GM23248 (cell line): ENCODE data around the gene PSMD3.

Experiments used
- EZH2 ChIP-seq: fragments of 200-600 bp; sonication (generic); IDR thresholded peaks from 2 replicates; pipeline ENCODE4 v1.6.1; 2018; ENCODE audit warnings: antibody characterized with exemption, mild to moderate bottlenecking; ENCODE audit not compliant: insufficient read depth, poor library complexity, severe bottlenecking
- EZH2phosphoT487 ChIP-seq: fragments of 200-600 bp; sonication (generic); IDR thresholded peaks from 2 replicates; pipeline ENCODE4 v1.6.1; 2018; ENCODE audit warnings: antibody characterized with exemption, moderate library complexity, mild to moderate bottlenecking, low read depth; ENCODE audit not compliant: insufficient read depth

DNA sequence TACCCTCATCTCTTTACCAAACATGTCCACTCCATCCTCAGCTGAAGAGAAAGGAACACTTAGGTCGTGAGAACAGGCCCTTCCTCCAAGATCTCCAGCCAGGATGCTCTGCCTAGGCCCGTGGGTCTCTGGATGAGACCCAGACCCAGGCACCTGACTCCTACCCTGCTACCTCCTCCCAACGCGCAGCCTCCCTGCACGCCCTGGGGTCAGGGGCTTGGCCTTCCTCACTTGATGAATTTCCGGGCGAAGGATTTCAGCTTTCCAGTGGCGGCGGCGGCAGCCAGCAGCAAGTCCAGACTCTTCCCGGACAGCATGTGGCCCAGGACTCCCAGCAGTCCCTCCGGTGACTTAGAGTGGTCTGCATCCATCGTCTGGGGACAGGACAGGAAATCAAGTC is 48.0 kb downstream of the PSMD3 start:
- no peak for TF ChIP-seq EZH2
- no peak for TF ChIP-seq EZH2phosphoT487
